GM12878 (cell line): ENCODE measurements around the gene NPPB. TPM values are rescaled to one million over a fixed set of nuclear protein-coding genes. Genes with fewer than 3 reads are reported as not detected.

ENCODE experiments used
- ATAC-seq: fragments of 200-7000 bp; cut with Tn5 transposase; 3 replicates; pipeline ENCODE4 v1.9.1; 2020; ENCODE audit warnings: mild to moderate bottlenecking, moderate library complexity
- BruUV-seq: library from RNA; stranded (reverse); fragments of 400-500 nt; replicated peaks from 2 replicates; lab custom pipeline; 2021; lab: Mats Ljungman, UMichigan
- CTCF ChIA-PET: fragments of 300-600 bp; sonication (Branson Sonifier 250); formaldehyde crosslinking; extraction: SDS; loops from one replicate; lab custom pipeline; 2021; ENCODE audit warnings: inconsistent platforms; lab: Yijun Ruan, JAX
- POLR2A ChIA-PET: fragments of 350-600 bp; formaldehyde crosslinking; extraction: SDS; loops from one replicate; lab custom pipeline; 2021; ENCODE audit warnings: inconsistent platforms; lab: Charles Lee
- RAD21 ChIA-PET: fragments of 300-600 bp; sonication (Branson Sonifier 250); formaldehyde crosslinking; loops from one replicate; lab custom pipeline; 2023; ENCODE audit warnings: antibody characterized with exemption; ENCODE audit not compliant: unreplicated experiment; lab: Charles Lee
- SMC1A ChIA-PET: fragments of 300-600 bp; sonication (Branson Sonifier 250); formaldehyde crosslinking; loops from one replicate; lab custom pipeline; 2023; ENCODE audit not compliant: unreplicated experiment, uncharacterized antibody; lab: Charles Lee
- DNase-seq: peaks from one replicate; pipeline ENCODE4 v3.0.0-alpha.2; 2011; ENCODE audit warnings: low read depth, low spot score
- FAIRE-seq: peaks from 3 replicates; lab custom pipeline; 2011; peaks lifted over from hg19 to GRCh38; lab: Jason Lieb, UNC
- H2AFZ ChIP-seq: 2 replicates; pipeline ENCODE4 v1.6.0; 2011; ENCODE audit warnings: low read depth, low read length, control low read depth; ENCODE audit not compliant: control insufficient read depth
- H3K27ac ChIP-seq: 2 replicates; pipeline ENCODE4 v1.5.1; 2011; ENCODE audit warnings: control low read depth; ENCODE audit not compliant: control insufficient read depth, insufficient read depth
- H3K27me3 ChIP-seq, 2 experiments: replicated peaks in 1 of 2; 2 replicates each; pipeline versions ENCODE4 v1.6.0 to v1.6.1; 2011; ENCODE audit warnings: low read length in 1 of 2; ENCODE audit not compliant: control insufficient read depth in 2 of 2, insufficient read depth in 2 of 2
- H3K36me3 ChIP-seq, 2 experiments: 2 replicates each; pipeline ENCODE4 v1.5.1; 2011; ENCODE audit warnings: low read length in 1 of 2; ENCODE audit not compliant: control insufficient read depth in 2 of 2, insufficient read depth in 2 of 2
- H3K4me1 ChIP-seq: 2 replicates; pipeline ENCODE4 v1.6.1; 2011; ENCODE audit warnings: mild to moderate bottlenecking, low read length, moderate library complexity, mixed read lengths; ENCODE audit not compliant: control insufficient read depth, insufficient read depth
- H3K4me2 ChIP-seq: 2 replicates; pipeline ENCODE4 v1.6.0; 2011; ENCODE audit warnings: control low read depth; ENCODE audit not compliant: control insufficient read depth, insufficient read depth
- H3K4me3 ChIP-seq: fragments of 200-600 bp; sonication (generic); 2 replicates; pipeline ENCODE4 v1.5.1; 2016
- H3K79me2 ChIP-seq: 2 replicates; pipeline ENCODE4 v1.6.0; 2011; ENCODE audit warnings: low read length; ENCODE audit not compliant: control insufficient read depth, insufficient read depth
- H3K9ac ChIP-seq: 2 replicates; pipeline ENCODE4 v1.8.0; 2011; ENCODE audit warnings: low read length, control low read depth, mixed read lengths; ENCODE audit not compliant: control insufficient read depth, insufficient read depth
- H3K9me3 ChIP-seq: replicated peaks from 3 replicates; pipeline ENCODE4 v1.5.1; 2011; ENCODE audit warnings: mild to moderate bottlenecking, low read length; ENCODE audit not compliant: control insufficient read depth, insufficient read depth
- H4K20me1 ChIP-seq: 2 replicates; pipeline ENCODE4 v1.6.0; 2011; ENCODE audit not compliant: control insufficient read depth, insufficient read depth
- BHLHE40 ChIP-seq, 2 experiments: fragments of 450-650 bp in 1 of 2; IDR thresholded peaks; 2 replicates each; pipeline ENCODE4 v1.6.1; 2011 to 2017; ENCODE audit warnings: low read depth in 2 of 2, borderline replicate concordance in 1 of 2, improper control_type of control experiment in 1 of 2, low read length in 1 of 2, mild to moderate bottlenecking in 1 of 2
- CREM ChIP-seq: IDR thresholded peaks from 2 replicates; pipeline ENCODE4 v1.6.1; 2014; ENCODE audit warnings: antibody characterized with exemption, low read depth
- HCFC1 ChIP-seq: fragments of 150-350 bp; IDR thresholded peaks from 2 replicates; pipeline ENCODE4 v1.6.1; 2014; ENCODE audit warnings: low read length
- IRF5 ChIP-seq: fragments of 450-650 bp; IDR thresholded peaks from 2 replicates; pipeline ENCODE4 v1.6.1; 2017; ENCODE audit warnings: borderline replicate concordance
- MXI1 ChIP-seq: fragments of 150-350 bp; IDR thresholded peaks from 2 replicates; pipeline ENCODE4 v1.6.1; 2011; ENCODE audit warnings: low read depth, mild to moderate bottlenecking, inconsistent platforms, low read length, improper control_type of control experiment
- NFYB ChIP-seq: IDR thresholded peaks from 2 replicates; pipeline ENCODE4 v1.6.1; 2011; ENCODE audit warnings: low read depth, mild to moderate bottlenecking, low read length, improper control_type of control experiment, moderate library complexity; ENCODE audit not compliant: insufficient read depth
- NKRF ChIP-seq: fragments of 450-650 bp; conservative IDR thresholded peaks from 2 replicates; pipeline ENCODE4 v1.6.1; 2017; ENCODE audit warnings: mild to moderate bottlenecking, moderate library complexity
- NR2C2 ChIP-seq: IDR thresholded peaks from 2 replicates; pipeline ENCODE4 v1.6.1; 2011; ENCODE audit warnings: borderline replicate concordance, low read depth; ENCODE audit not compliant: control insufficient read depth, insufficient read length
- RELA ChIP-seq: fragments of 450-650 bp; IDR thresholded peaks from 2 replicates; pipeline ENCODE4 v1.8.0; 2014; ENCODE audit warnings: borderline replicate concordance; ENCODE audit not compliant: partially characterized antibody
- SMC3 ChIP-seq: IDR thresholded peaks from 2 replicates; pipeline ENCODE4 v1.6.1; 2011; ENCODE audit warnings: low read length, improper control_type of control experiment, borderline replicate concordance
- STAT1 ChIP-seq: fragments of 450-650 bp; conservative IDR thresholded peaks from 2 replicates; pipeline ENCODE4 v1.6.1; 2014; ENCODE audit warnings: antibody characterized with exemption, mild to moderate bottlenecking
- WGBS: methylation state at CpG from one replicate; pipeline ENCODE4 v1.1.6; 2016; ENCODE audit warnings: low lambda C conversion rate; ENCODE audit not compliant: insufficient replicate concordance, insufficient coverage; ENCODE audit errors: missing lambda C conversion rate; 5-methylcytosine and 5-hydroxymethylcytosine counted together
- in situ Hi-C: fragments of 300-500 bp; cut with MboI; formaldehyde crosslinking; loops from 9 replicates; pipeline ENCODE4 v1.14.3; 2018; ENCODE audit warnings: mixed read lengths
- intact Hi-C: fragments of 100-400 bp; cut with micrococcal nuclease; formaldehyde crosslinking; loops from one replicate; pipeline ENCODE4 v1.14.2; 2022; ENCODE audit not compliant: unreplicated experiment
- polyA plus RNA-seq, 11 experiments: library from polyadenylated mRNA; depleted of rRNA in 4 of 11; unstranded in 6 of 11; stranded (reverse) in 5 of 11; fragments of >200 nt; fragmentation: Nextera tagmentation in 4 of 11; fragmentation: Illumina TruSeq in 1 of 11; extraction: Ambion mirVana in 4 of 11; extraction: Trizol in 1 of 11; gene quantifications; 1 replicate in 1 of 11; 2 replicates in 10 of 11; pipeline versions ENCODE4 v1.2.1 to v1.2.3, GENCODE V29; 2011 to 2016; ENCODE audit warnings: inconsistent platforms in 2 of 11, missing spikeins in 2 of 11, low read depth in 1 of 11
- total RNA-seq, 4 experiments: library from RNA; depleted of rRNA in 3 of 4; stranded (reverse); fragments of >200 nt in 3 of 4; fragmentation: Illumina TruSeq in 1 of 4; extraction: Trizol in 1 of 4; gene quantifications; 2 replicates each; pipeline versions ENCODE4 v1.2.1 to v1.2.3, GENCODE V29; 2013 to 2021

Gene NPPB
- total and polyA plus RNA-seq, 10 of the 15 experiments (the other 5 are each of a cell fraction or from before 2014, with no cell fraction given) = not detected

- H3K36me3 ChIP-seq = no peaks in the 10 kb centered on the region
- no peaks in the 10 kb centered on the region for H3K4me1 ChIP-seq
- H3K4me2 ChIP-seq = no peak overlapping the region
- RAD21 ChIA-PET = no interaction called here
- H3K27ac ChIP-seq = no peak overlapping the region
- ATAC-seq = no peak
- H4K20me1 ChIP-seq = no peaks in the 10 kb centered on the region
- no peak for DNase-seq
- in situ Hi-C loops (no loop called here), intact Hi-C loops (no loop called here)
- TF ChIP-seq BHLHE40 (IDR thresholded peaks at IDR 0.05; ENCODE audit: borderline replicate concordance in 1 of 2, low read depth in 2 of 2, low read length in 1 of 2) = no peak
- H3K79me2 ChIP-seq = no peaks in the 10 kb centered on the region
- CTCF ChIA-PET = interaction anchor here (0.6 to 1.1 kb wide), 2 partner anchors 12 to 355 kb away, joined by 3 read pairs; no protein-coding TSS in a partner anchor
- POLR2A ChIA-PET = no interaction called here
- SMC1A ChIA-PET = no interaction called here
- H2AFZ ChIP-seq = no peak overlapping the region
- no peak for FAIRE-seq
- H3K4me3 ChIP-seq = no peak overlapping the region
- peaks cover 5 to 12% of the 10 kb centered on the region in 2 experiments; a peak in 3 of 4 replicates for H3K27me3 ChIP-seq
- no TSS peak for BruUV-seq
- H3K9ac ChIP-seq = no peak overlapping the region
- 38% methylated on average over 1 of the region's 1 CpG for WGBS
- H3K9me3 ChIP-seq = no peaks in the 10 kb centered on the region
Observed at GRCh38 chr1:11860587-11860986, 1.8 kb upstream of the NPPB start.

GRCh38 chr1:11860083-11860482, 1.3 kb upstream of the NPPB start:
- SMC1A ChIA-PET = no interaction called here
- H3K4me3 ChIP-seq = no peak overlapping the region
- H3K79me2 ChIP-seq = no peaks in the 10 kb centered on the region
- H3K9ac ChIP-seq = no peak overlapping the region
- in situ Hi-C loops (no loop called here), intact Hi-C loops (no loop called here)
- FAIRE-seq = no peak
- no peaks in the 10 kb centered on the region for H3K36me3 ChIP-seq
- no peaks in the 10 kb centered on the region for H4K20me1 ChIP-seq
- RAD21 ChIA-PET = no interaction called here
- 0% methylated on average over 1 of the region's 2 CpGs for WGBS
- POLR2A ChIA-PET = no interaction called here
- H3K4me2 ChIP-seq = no peak overlapping the region
- no TSS peak for BruUV-seq
- H3K4me1 ChIP-seq = no peaks in the 10 kb centered on the region
- no peaks in the 10 kb centered on the region for H3K9me3 ChIP-seq
- no peak overlapping the region for H2AFZ ChIP-seq
- CTCF ChIA-PET = no interaction called here
- H3K27ac ChIP-seq = no peak overlapping the region
- no peak for DNase-seq
- peaks cover 5 to 12% of the 10 kb centered on the region in 2 experiments; a peak in 3 of 4 replicates for H3K27me3 ChIP-seq
- no peak for ATAC-seq
- TF ChIP-seq STAT1 (no peak), NFYB (no peak), MXI1 (no peak), NR2C2 (no peak), RELA (no peak), IRF5 (no peak), NKRF (no peak), SMC3 (no peak), HCFC1 (no peak), CREM (no peak)
